Natural killer cell (primary cell): ENCODE results near the gene LIPG. TPM values are rescaled to one million over a fixed set of nuclear protein-coding genes. Genes with fewer than 3 reads are reported as not detected.

Source experiments
- ATAC-seq, 3 donors: fragments of 150-1000 bp in 2 of 3; fragments of 200-7000 bp in 1 of 3; cut with Tn5 transposase; 1 replicate in 1 of 3; 2 replicates in 2 of 3; pipeline ENCODE4 v1.10.0; 2021; ENCODE audit warnings: mild to moderate bottlenecking in 2 of 3, moderate library complexity in 2 of 3
- DNase-seq, 2 donors: peaks; one replicate each; pipeline versions ENCODE4 v3.0.0 to v3.0.0-alpha.2; 2013 to 2021; ENCODE audit warnings: mixed read lengths in 1 of 2
- H3K27ac ChIP-seq: one replicate; pipeline ENCODE4 v1.5.1; 2013; ENCODE audit warnings: mild to moderate bottlenecking, low read length
- H3K27me3 ChIP-seq: one replicate; pipeline ENCODE4 v1.6.1; 2013; ENCODE audit warnings: low read length; ENCODE audit not compliant: control insufficient read depth, insufficient read depth
- H3K36me3 ChIP-seq: one replicate; pipeline ENCODE4 v1.6.1; 2013; ENCODE audit warnings: low read length; ENCODE audit not compliant: control insufficient read depth, insufficient read depth
- H3K4me1 ChIP-seq: one replicate; pipeline ENCODE4 v1.6.1; 2013; ENCODE audit warnings: low read length; ENCODE audit not compliant: control insufficient read depth, insufficient read depth
- H3K4me3 ChIP-seq: one replicate; pipeline ENCODE4 v1.5.1; 2013; ENCODE audit warnings: low read length
- H3K9me3 ChIP-seq: one replicate; pipeline ENCODE4 v1.6.1; 2013; ENCODE audit warnings: low read length; ENCODE audit not compliant: control insufficient read depth, insufficient read depth
- H3K27ac Mint-ChIP-seq, 2 donors: one replicate each; pipeline ENCODE4 v1.8.0; 2022; ENCODE audit warnings: mild to moderate bottlenecking in 2 of 2, mixed read lengths in 2 of 2, moderate library complexity in 1 of 2
- H3K27me3 Mint-ChIP-seq, 2 donors: one replicate each; pipeline ENCODE4 v1.8.0; 2022; ENCODE audit warnings: low read depth in 2 of 2, mixed read lengths in 2 of 2
- H3K36me3 Mint-ChIP-seq: one replicate; pipeline ENCODE4 v1.8.0; 2022; ENCODE audit warnings: mixed read lengths
- H3K4me1 Mint-ChIP-seq, 2 donors: one replicate each; pipeline ENCODE4 v1.8.0; 2022; ENCODE audit warnings: mixed read lengths in 2 of 2
- H3K4me3 Mint-ChIP-seq: one replicate; pipeline ENCODE4 v1.8.0; 2022; ENCODE audit warnings: mild to moderate bottlenecking, moderate library complexity, mixed read lengths
- H3K9me3 Mint-ChIP-seq, 2 donors: one replicate each; pipeline ENCODE4 v1.8.0; 2022; ENCODE audit warnings: mixed read lengths in 2 of 2
- CTCF ChIP-seq: fragments of 200-600 bp; IDR thresholded peaks from one replicate; pipeline ENCODE4 v1.8.0; 2022; ENCODE audit warnings: antibody characterized with exemption
- WGBS: methylation state at CpG from one replicate; pipeline ENCODE4 v1.1.7; 2013; ENCODE audit warnings: missing lambda C conversion rate; ENCODE audit not compliant: insufficient coverage; 5-methylcytosine and 5-hydroxymethylcytosine counted together
- intact Hi-C: fragments of 100-400 bp; cut with micrococcal nuclease; formaldehyde crosslinking; loops from one replicate; pipeline ENCODE4 v1.14.2; 2022
- total RNA-seq, 4 donors: library from RNA; stranded (reverse); fragments of 120-200 nt in 1 of 4; gene quantifications; one replicate each; pipeline versions ENCODE4 v1.2.3 to v1.2.4, GENCODE V29; 2013 to 2022

Gene LIPG
- total RNA-seq, 3 donors from 2014 or later (not counting 1 experiment from before 2014, with no cell fraction given): 0.48 TPM; not detected in 2

GRCh38 chr18:49563701-49564517 is 2.1 kb downstream of the LIPG start:
- peaks cover 58 to 80% of the 10 kb centered on the region in 2 donors for H3K27me3 Mint-ChIP-seq
- no peak overlapping the region for H3K27ac Mint-ChIP-seq
- TF ChIP-seq CTCF: no peak
- intact Hi-C loops: no loop called here
- Histone ChIP-seq H3K27me3 (peaks cover 37% of the 10 kb centered on the region), H3K27ac (no peak overlapping the region), H3K36me3 (no peaks in the 10 kb centered on the region), H3K4me3 (no peak overlapping the region), H3K4me1 (peaks cover 22% of the 10 kb centered on the region), H3K9me3 (no peaks in the 10 kb centered on the region)
- no peaks in the 10 kb centered on the region for H3K9me3 Mint-ChIP-seq
- H3K4me3 Mint-ChIP-seq: no peak overlapping the region
- DNase-seq (no peak), ATAC-seq (no peak)
- WGBS: 80% methylated on average over 7 of the region's 8 CpGs
- peaks cover 24 to 34% of the 10 kb centered on the region in 2 donors for H3K4me1 Mint-ChIP-seq
- no peaks in the 10 kb centered on the region for H3K36me3 Mint-ChIP-seq

- peaks cover 56 to 74% of the 10 kb centered on the region in 2 donors for H3K27me3 Mint-ChIP-seq
- intact Hi-C loops: no loop called here
Measured at GRCh38 chr18:49564518-49564834, 2.6 kb downstream of the LIPG start.

GRCh38 chr18:49565101-49565500 is 3.2 kb downstream of the LIPG start:
- Mint-ChIP-seq H3K4me3 (no peak overlapping the region), H3K27ac (no peak overlapping the region), H3K36me3 (no peaks in the 10 kb centered on the region), H3K27me3 (peaks cover 53 to 70% of the 10 kb centered on the region in 2 donors), H3K4me1 (peaks cover 23 to 33% of the 10 kb centered on the region in 2 donors), H3K9me3 (no peaks in the 10 kb centered on the region)
- TF ChIP-seq CTCF: no peak
- no peak overlapping the region for H3K4me3 ChIP-seq
- no peaks in the 10 kb centered on the region for H3K36me3 ChIP-seq
- no peaks in the 10 kb centered on the region for H3K9me3 ChIP-seq
- intact Hi-C loops: no loop called here
- DNase-seq (no peak), ATAC-seq (no peak)
- H3K27me3 ChIP-seq: peaks cover 34% of the 10 kb centered on the region
- no peak overlapping the region for H3K27ac ChIP-seq
- H3K4me1 ChIP-seq: peaks cover 22% of the 10 kb centered on the region
- WGBS: 84% methylated on average over 9 of the region's 9 CpGs

More at GRCh38 chr18:49564518-49564834, 2.6 kb downstream of the LIPG start:
- H3K27ac Mint-ChIP-seq: no peak overlapping the region
- no peak overlapping the region for H3K4me3 ChIP-seq
- peaks cover 22% of the 10 kb centered on the region for H3K4me1 ChIP-seq
- H3K4me1 Mint-ChIP-seq: peaks cover 24 to 34% of the 10 kb centered on the region in 2 donors
- TF ChIP-seq CTCF: no peak
- no peak overlapping the region for H3K4me3 Mint-ChIP-seq
- H3K9me3 Mint-ChIP-seq: no peaks in the 10 kb centered on the region
- ATAC-seq (no peak), DNase-seq (no peak)
- H3K36me3 Mint-ChIP-seq: no peaks in the 10 kb centered on the region
- H3K9me3 ChIP-seq: no peaks in the 10 kb centered on the region
- no peaks in the 10 kb centered on the region for H3K36me3 ChIP-seq
- no peak overlapping the region for H3K27ac ChIP-seq
- H3K27me3 ChIP-seq: peaks cover 37% of the 10 kb centered on the region

- intact Hi-C loops: no loop called here
- no peak for TF ChIP-seq CTCF
- H3K36me3 Mint-ChIP-seq: no peaks in the 10 kb centered on the region
- H3K4me3 Mint-ChIP-seq: no peak overlapping the region
- Histone ChIP-seq H3K4me1 (peaks cover 20% of the 10 kb centered on the region), H3K36me3 (no peaks in the 10 kb centered on the region), H3K27ac (no peak overlapping the region), H3K4me3 (no peak overlapping the region), H3K27me3 (peaks cover 30% of the 10 kb centered on the region), H3K9me3 (no peaks in the 10 kb centered on the region)
- WGBS: 77% methylated on average over 5 of the region's 5 CpGs
- DNase-seq: no peak
- ATAC-seq: no peak
- peaks cover 49 to 64% of the 10 kb centered on the region in 2 donors for H3K27me3 Mint-ChIP-seq
- H3K9me3 Mint-ChIP-seq: no peaks in the 10 kb centered on the region
- no peak overlapping the region for H3K27ac Mint-ChIP-seq
- H3K4me1 Mint-ChIP-seq: peaks cover 18 to 28% of the 10 kb centered on the region in 2 donors
Measured at GRCh38 chr18:49565612-49566011, 3.8 kb downstream of the LIPG start.
